GM18508 (cell line): Measurements from ENCODE around the gene UBTFL1.
"Not testable (repeated sequence)": the region's sequence is repeated elsewhere in the genome, so short reads cannot be mapped to it uniquely, and the experiment has no call there.

Source experiments
- ATAC-seq: cut with Tn5 transposase; IDR thresholded peaks from one replicate; pipeline ENCODE4 v1.9.1; 2021; ENCODE audit warnings: moderate number of reproducible peaks; ENCODE audit not compliant: insufficient read depth, unreplicated experiment

UBTFL1 gene, protein sequence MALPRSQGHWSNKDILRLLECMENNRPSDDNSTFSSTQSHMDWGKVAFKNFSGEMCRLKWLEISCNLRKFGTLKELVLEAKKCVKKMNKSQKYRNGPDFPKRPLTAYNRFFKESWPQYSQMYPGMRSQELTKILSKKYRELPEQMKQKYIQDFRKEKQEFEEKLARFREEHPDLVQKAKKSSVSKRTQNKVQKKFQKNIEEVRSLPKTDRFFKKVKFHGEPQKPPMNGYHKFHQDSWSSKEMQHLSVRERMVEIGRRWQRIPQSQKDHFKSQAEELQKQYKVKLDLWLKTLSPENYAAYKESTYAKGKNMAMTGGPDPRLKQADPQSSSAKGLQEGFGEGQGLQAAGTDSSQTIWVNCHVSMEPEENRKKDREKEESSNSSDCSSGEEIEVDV

GRCh38 chr11:90085650-90086049 is at the start of gene UBTFL1:
UBTFL1 (plus strand) TSS chr11:90085950; CDS start chr11:90085950, 0 bp downstream.
- not testable (repeated sequence) for ATAC-seq

GRCh38 chr11:90051591-90052209 is 34.0 kb upstream of the UBTFL1 start:
- ATAC-seq = not testable (repeated sequence)

DNA sequence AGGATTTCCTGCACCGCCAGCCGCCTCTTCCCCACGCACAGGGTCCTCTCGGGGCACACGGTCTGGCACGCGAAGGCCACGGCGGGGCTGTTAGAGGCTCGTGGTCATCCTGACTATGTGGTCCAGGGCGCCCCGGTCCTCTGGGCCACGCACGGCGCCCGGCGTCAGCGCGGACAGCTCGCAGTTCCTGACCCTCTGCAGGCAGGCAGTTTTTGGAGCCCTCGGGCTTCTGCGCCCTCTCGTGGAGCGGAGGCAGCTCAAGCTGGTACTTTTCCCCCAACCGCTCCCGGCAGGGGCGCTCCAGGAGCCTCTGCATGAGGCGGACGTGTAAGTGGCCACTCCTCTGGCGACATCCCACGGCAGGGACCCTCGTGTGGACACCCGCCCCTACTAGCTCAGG is 33.4 kb upstream of the UBTFL1 start:
- not testable (repeated sequence) for ATAC-seq

DNA sequence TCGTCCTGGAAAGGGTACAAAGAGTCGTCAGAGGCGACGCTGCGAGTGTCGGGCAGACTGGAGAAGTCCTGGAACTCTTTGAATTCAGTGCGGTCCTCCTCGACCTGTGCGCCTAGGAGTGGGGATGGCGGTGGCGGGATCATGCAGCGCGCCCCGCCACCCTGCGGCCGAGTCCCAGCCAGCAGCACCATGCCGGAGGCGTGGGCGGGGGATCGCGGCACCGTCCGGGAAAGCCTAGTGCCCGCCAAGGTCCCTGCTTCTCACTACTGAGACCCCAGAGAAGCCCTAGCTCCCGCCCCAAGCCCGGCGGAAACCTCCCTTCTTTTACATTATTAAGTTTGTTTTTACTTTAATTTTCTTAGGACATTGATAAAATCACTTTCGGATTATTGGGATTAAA is 32.2 kb upstream of the UBTFL1 start:
- not testable (repeated sequence) for ATAC-seq

DNA sequence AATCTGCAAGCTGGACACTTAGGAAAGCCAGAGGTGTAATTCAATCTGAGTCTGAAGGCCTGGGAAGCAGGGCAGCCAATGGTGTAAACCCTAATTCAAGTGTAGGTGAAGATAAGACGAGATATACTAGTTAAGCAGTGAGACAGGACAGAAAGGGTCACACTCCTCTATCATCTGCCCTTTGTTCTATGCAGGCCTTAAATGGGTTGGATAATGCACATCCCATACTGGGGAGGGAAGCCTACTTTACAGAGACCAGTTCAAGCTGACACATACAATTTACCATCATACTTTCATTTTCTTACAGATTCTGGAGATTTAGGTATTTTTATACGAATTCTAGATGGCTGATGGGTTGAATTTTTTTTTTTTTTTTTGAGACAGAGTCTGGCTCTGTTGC is 3.0 kb downstream of the UBTFL1 start:
- ATAC-seq = not testable (repeated sequence)

DNA sequence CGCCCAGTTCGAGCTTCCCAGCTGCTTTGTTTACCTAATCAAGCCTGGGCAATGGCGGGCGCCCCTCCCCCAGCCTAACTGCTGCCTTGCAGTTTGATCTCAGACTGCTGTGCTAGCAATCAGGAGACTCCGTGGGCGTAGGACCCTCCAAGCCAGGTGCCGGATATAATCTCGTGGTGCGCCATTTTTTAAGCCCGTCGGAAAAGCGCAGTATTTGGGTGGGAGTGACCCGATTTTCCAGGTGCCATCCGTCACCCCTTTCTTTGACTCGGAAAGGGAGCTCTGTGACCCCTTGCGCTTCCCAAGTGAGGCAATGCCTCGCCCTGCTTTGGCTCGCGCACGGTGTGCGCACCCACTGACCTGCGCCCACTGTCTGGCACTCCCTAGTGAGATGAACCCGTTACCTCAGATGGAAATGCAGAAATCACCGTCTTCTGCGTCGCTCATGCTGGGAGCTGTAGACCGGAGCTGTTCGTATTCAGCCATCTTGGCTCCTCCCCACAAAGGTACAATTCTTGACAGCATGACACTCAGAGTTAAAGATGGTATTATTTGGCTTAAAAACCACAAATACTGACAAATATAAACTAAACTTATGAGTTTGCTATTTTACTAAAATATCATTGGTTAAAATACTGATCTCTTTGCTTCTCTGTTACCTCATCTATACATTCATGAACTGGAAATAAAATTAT is 9.6 kb downstream of the UBTFL1 start:
- ATAC-seq = not testable (repeated sequence)

- not testable (repeated sequence) for ATAC-seq
Observed at GRCh38 chr11:90098261-90098660, 12.5 kb downstream of the UBTFL1 start.

GRCh38 chr11:90100431-90100830 is 14.7 kb downstream of the UBTFL1 start:
- no peak for ATAC-seq

DNA sequence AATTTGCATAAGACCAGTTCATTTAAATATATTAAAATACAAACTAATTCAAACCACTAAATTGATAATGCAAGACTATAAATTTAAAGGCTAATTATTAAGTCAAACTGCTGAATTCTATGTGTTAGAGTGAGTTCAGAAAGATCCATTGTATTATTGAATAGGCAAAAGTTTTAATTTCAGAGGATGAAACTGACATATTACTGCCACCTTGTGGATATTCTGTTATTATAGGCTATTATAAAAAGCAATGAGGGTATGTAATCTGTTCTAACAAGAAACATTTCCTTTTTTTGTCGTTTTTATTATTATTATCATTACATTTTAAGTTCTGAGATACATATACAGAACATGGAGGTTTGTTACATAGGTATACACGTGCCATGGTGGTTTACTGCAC is 27.8 kb downstream of the UBTFL1 start:
- no peak for ATAC-seq

GRCh38 chr11:90120191-90120590 is 34.4 kb downstream of the UBTFL1 start:
- no peak for ATAC-seq

GRCh38 chr11:90124371-90124770 is 38.6 kb downstream of the UBTFL1 start:
- ATAC-seq = no peak

- ATAC-seq = no peak
Observed at GRCh38 chr11:90124946-90125345, 39.2 kb downstream of the UBTFL1 start.

- no peak for ATAC-seq
Observed at GRCh38 chr11:90133560-90134477, 48.1 kb downstream of the UBTFL1 start.

DNA sequence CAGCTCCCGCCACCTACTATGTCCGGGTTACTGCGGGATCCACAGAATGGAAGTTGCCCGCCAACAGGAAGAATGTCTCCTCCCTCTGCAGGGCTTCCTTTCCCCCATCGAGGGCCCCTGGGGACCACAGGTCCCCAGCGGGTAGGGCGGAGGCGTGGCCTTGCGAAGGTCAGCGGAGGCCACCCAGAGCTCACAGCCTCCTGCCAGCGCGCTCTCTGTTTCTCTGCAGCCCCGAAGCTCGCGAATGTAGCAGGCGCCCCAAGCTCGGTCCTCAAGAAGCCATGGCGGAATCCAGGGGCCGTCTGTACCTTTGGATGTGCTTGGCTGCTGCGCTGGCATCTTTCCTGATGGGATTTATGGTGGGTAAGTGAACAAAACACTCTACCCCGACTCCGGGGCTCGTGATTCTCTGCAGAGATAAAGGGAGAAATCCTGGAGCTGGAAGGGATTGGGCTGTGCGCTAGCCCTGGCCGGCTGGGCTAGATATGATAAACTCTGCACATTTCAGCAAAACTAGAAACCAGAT is 48.8 kb downstream of the UBTFL1 start, which contains the start of gene NAALAD2:
Gene NAALAD2 (plus strand): TSS at position 186 of the 526 bp plus-strand sequence. CDS start 96 bp downstream, at position 282.
- no peak for ATAC-seq

DNA sequence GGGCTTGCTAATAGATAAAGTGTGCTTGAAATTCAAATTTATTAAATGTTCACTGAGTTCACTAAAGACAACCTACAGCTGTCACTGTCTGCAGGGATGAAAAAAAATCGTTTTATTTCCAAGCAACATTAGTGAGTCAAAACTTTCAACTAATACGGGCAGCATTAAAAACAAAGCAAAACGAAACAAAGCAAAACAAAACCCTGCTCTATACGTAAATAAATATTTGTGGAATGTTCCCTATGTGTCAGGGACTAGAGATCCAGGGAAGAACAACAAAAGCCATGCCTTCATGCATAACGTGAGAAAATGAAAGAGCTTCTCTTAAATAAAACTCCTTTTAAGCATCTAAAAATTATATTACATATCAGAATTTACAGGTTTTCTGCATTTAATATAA is 49.3 kb downstream of the UBTFL1 start:
- no peak for ATAC-seq
